HFFc6 (cell line): ENCODE data around the gene ITPR1. TPM values are rescaled to one million over a fixed set of nuclear protein-coding genes. Genes with fewer than 3 reads are reported as not detected.

Experiments used
- DNase-seq: peaks from one replicate; pipeline ENCODE4 v3.0.0-alpha.2; 2018
- H3K27ac Mint-ChIP-seq: 2 replicates; pipeline ENCODE4 v1.8.0; 2020; ENCODE audit warnings: mild to moderate bottlenecking, mixed read lengths
- H3K27me3 Mint-ChIP-seq: 2 replicates; pipeline ENCODE4 v1.8.0; 2021; ENCODE audit warnings: mild to moderate bottlenecking, moderate library complexity, mixed read lengths; ENCODE audit not compliant: insufficient read depth
- H3K36me3 Mint-ChIP-seq: 2 replicates; pipeline ENCODE4 v1.8.0; 2021; ENCODE audit warnings: low read depth, mixed read lengths
- H3K4me1 Mint-ChIP-seq: 2 replicates; pipeline ENCODE4 v1.8.0; 2020; ENCODE audit warnings: low read depth, mixed read lengths
- H3K4me3 Mint-ChIP-seq: 2 replicates; pipeline ENCODE4 v1.8.0; 2020; ENCODE audit warnings: mild to moderate bottlenecking, moderate library complexity, mixed read lengths
- H3K9me3 Mint-ChIP-seq: 2 replicates; pipeline ENCODE4 v1.8.0; 2020; ENCODE audit warnings: mild to moderate bottlenecking, mixed read lengths
- CTCF ChIP-seq: fragments of 200-600 bp; sonication (generic); IDR thresholded peaks from 2 replicates; pipeline ENCODE4 v1.5.0; 2021; ENCODE audit warnings: antibody characterized with exemption, mild to moderate bottlenecking
- total RNA-seq, 6 experiments: library from RNA; stranded (reverse); fragmentation: NEBNext Ultra II Directional; extraction: Animal tissue kit (Norgen Biotek cat#: 25700); gene quantifications; 2 replicates in 1 of 6; 3 replicates in 5 of 6; pipeline ENCODE4 v1.2.3, GENCODE V29; 2021

ITPR1 gene
- total RNA-seq, 6 experiments from 2014 or later: 4.9 to 8.3 (median 6.1) TPM

GRCh38 chr3:4801892-4802291, 308.7 kb downstream of the ITPR1 start:
- H3K36me3 Mint-ChIP-seq: peaks cover 5% of the 10 kb centered on the region; the same call in 1 of the 2 replicates
- H3K4me1 Mint-ChIP-seq: no peaks in the 10 kb centered on the region
- no peak for TF ChIP-seq CTCF

GRCh38 chr3:4802903-4803302, 309.8 kb downstream of the ITPR1 start:
- no peak for TF ChIP-seq CTCF
- Mint-ChIP-seq H3K4me1 (no peaks in the 10 kb centered on the region), H3K27ac (no peak overlapping the region), H3K27me3 (peaks cover 6% of the 10 kb centered on the region), H3K36me3 (peaks cover 3% of the 10 kb centered on the region; the same call in 1 of the 2 replicates), H3K4me3 (no peak overlapping the region), H3K9me3 (no peaks in the 10 kb centered on the region)
- no peak for DNase-seq

More at GRCh38 chr3:4801892-4802291, 308.7 kb downstream of the ITPR1 start:
- Mint-ChIP-seq H3K9me3 (no peaks in the 10 kb centered on the region), H3K4me3 (no peak overlapping the region), H3K27ac (no peak overlapping the region), H3K27me3 (peaks cover 6% of the 10 kb centered on the region)
- DNase-seq: no peak

- Mint-ChIP-seq H3K4me3 (no peak overlapping the region), H3K9me3 (no peaks in the 10 kb centered on the region), H3K4me1 (no peaks in the 10 kb centered on the region), H3K27me3 (peaks cover 6% of the 10 kb centered on the region), H3K27ac (no peak overlapping the region), H3K36me3 (no peaks in the 10 kb centered on the region)
- TF ChIP-seq CTCF: no peak
- DNase-seq: no peak
Measured at GRCh38 chr3:4804161-4805058, 311.3 kb downstream of the ITPR1 start.

GRCh38 chr3:4805662-4806061, 312.5 kb downstream of the ITPR1 start:
- no peak for DNase-seq
- Mint-ChIP-seq H3K9me3 (no peaks in the 10 kb centered on the region), H3K4me3 (no peak overlapping the region), H3K4me1 (peaks cover 9% of the 10 kb centered on the region; the same call in 1 of the 2 replicates), H3K27me3 (peaks cover 6% of the 10 kb centered on the region), H3K36me3 (no peaks in the 10 kb centered on the region), H3K27ac (no peak overlapping the region)
- TF ChIP-seq CTCF: no peak

- no peak overlapping the region for H3K4me3 Mint-ChIP-seq
- no peaks in the 10 kb centered on the region for H3K9me3 Mint-ChIP-seq
- TF ChIP-seq CTCF: no peak
- H3K4me1 Mint-ChIP-seq: peaks cover 9% of the 10 kb centered on the region; the same call in 1 of the 2 replicates
- H3K27ac Mint-ChIP-seq: no peak overlapping the region
- H3K36me3 Mint-ChIP-seq: no peaks in the 10 kb centered on the region
- no peak for DNase-seq
- peaks cover 2% of the 10 kb centered on the region for H3K27me3 Mint-ChIP-seq
Measured at GRCh38 chr3:4806535-4807108, 313.5 kb downstream of the ITPR1 start.
